A549 (cell line): ENCODE results near the gene MEGF9. TPM values are rescaled to one million over a fixed set of nuclear protein-coding genes. Genes with fewer than 3 reads are reported as not detected.

Experiments
- ATAC-seq, 2 experiments: fragments of 200-7000 bp in 1 of 2; fragments of >200 bp in 1 of 2; cut with Nextera tagmentation in 1 of 2; cut with Tn5 transposase in 1 of 2; 3 replicates each; pipeline versions ENCODE4 v1.8.0 to v1.9.1; 2018 to 2020; ENCODE audit warnings: mild to moderate bottlenecking in 1 of 2, moderate library complexity in 1 of 2
- CTCF ChIA-PET: fragments of 300-600 bp; sonication (Branson Sonifier 250); formaldehyde crosslinking; extraction: SDS; loops from one replicate; lab custom pipeline; 2021; ENCODE audit warnings: antibody characterized with exemption, inconsistent platforms; lab: Yijun Ruan, JAX
- POLR2A ChIA-PET: fragments of 350-600 bp; formaldehyde crosslinking; extraction: SDS; loops from one replicate; lab custom pipeline; 2021; ENCODE audit warnings: antibody characterized with exemption, inconsistent platforms; lab: Yijun Ruan, JAX
- DNase-seq, 2 experiments: peaks; one replicate each; pipeline versions ENCODE4 v3.0.0 to v3.0.0-alpha.2; 2011 to 2016; ENCODE audit warnings: low read depth in 1 of 2, low spot score in 1 of 2
- FAIRE-seq: peaks from 2 replicates; lab custom pipeline; 2011; peaks lifted over from hg19 to GRCh38; lab: Jason Lieb, UNC
- H3K27ac ChIP-seq, 2 experiments: fragments of >200 bp; sonication (Bioruptor Twin); formaldehyde crosslinking; 3 replicates each; pipeline ENCODE4 v1.5.1; 2016 to 2017
- H3K4me1 ChIP-seq: fragments of >200 bp; sonication (Bioruptor Twin); formaldehyde crosslinking; 3 replicates; pipeline ENCODE4 v1.6.1; 2016
- H3K4me2 ChIP-seq: fragments of >200 bp; sonication (Bioruptor Twin); formaldehyde crosslinking; 3 replicates; pipeline ENCODE4 v1.6.1; 2016
- H3K4me3 ChIP-seq: fragments of >200 bp; sonication (Bioruptor Twin); formaldehyde crosslinking; 3 replicates; pipeline ENCODE4 v1.5.1; 2016
- H3K9me3 ChIP-seq: fragments of >200 bp; sonication (Bioruptor Twin); formaldehyde crosslinking; 3 replicates; pipeline ENCODE4 v1.6.1; 2016
- CBX8 ChIP-seq: fragments of 200-600 bp; sonication (generic); IDR thresholded peaks from 2 replicates; pipeline ENCODE4 v1.6.1; 2016
- CEBPB ChIP-seq, 2 experiments: fragments of >200 bp in 1 of 2; sonication (Bioruptor Twin) in 1 of 2; formaldehyde crosslinking in 1 of 2; IDR thresholded peaks; 2 replicates each; pipeline ENCODE4 v1.6.1; 2012 to 2016
- CHD2 ChIP-seq: fragments of 150-350 bp; IDR thresholded peaks from 2 replicates; pipeline ENCODE4 v1.6.1; 2014; ENCODE audit warnings: low read length; ENCODE audit not compliant: partially characterized antibody
- CHD4 ChIP-seq: fragments of 200-600 bp; sonication (generic); IDR thresholded peaks from 2 replicates; pipeline ENCODE4 v1.6.1; 2016; ENCODE audit warnings: antibody characterized with exemption, mild to moderate bottlenecking, borderline replicate concordance
- EP300 ChIP-seq, 2 experiments: fragments of >200 bp; sonication (Bioruptor Twin); formaldehyde crosslinking; IDR thresholded peaks; 2 replicates in 1 of 2; 3 replicates in 1 of 2; pipeline ENCODE4 v1.6.1; 2016 to 2017
- FOSB ChIP-seq: fragments of 250-450 bp; sonication (Bioruptor Pico); IDR thresholded peaks from 2 replicates; pipeline ENCODE4 v1.5.0; 2020; ENCODE audit warnings: mild to moderate bottlenecking, moderate library complexity
- FOSL2 ChIP-seq, 2 experiments: fragments of 450-650 bp in 1 of 2; fragments of >200 bp in 1 of 2; sonication (Bioruptor Twin) in 1 of 2; formaldehyde crosslinking; IDR thresholded peaks; 2 replicates each; pipeline versions ENCODE4 v1.5.0 to v1.6.1; 2016 to 2020; ENCODE audit warnings: mild to moderate bottlenecking in 1 of 2, moderate library complexity in 1 of 2
- FOXS1 ChIP-seq: fragments of 250-450 bp; sonication (Bioruptor Pico); IDR thresholded peaks from 2 replicates; pipeline ENCODE4 v1.5.0; 2020; ENCODE audit warnings: mild to moderate bottlenecking, moderate library complexity
- GATA3 ChIP-seq: IDR thresholded peaks from 2 replicates; pipeline ENCODE4 v1.6.1; 2012; ENCODE audit warnings: borderline replicate concordance
- HES2 ChIP-seq: fragments of >200 bp; sonication (Bioruptor Twin); formaldehyde crosslinking; IDR thresholded peaks from 2 replicates; pipeline ENCODE4 v1.6.1; 2016
- HEYL ChIP-seq: fragments of 250-450 bp; sonication (Bioruptor Pico); IDR thresholded peaks from 2 replicates; pipeline ENCODE4 v1.8.0; 2021; ENCODE audit warnings: mild to moderate bottlenecking, moderate library complexity
- HOXB5 ChIP-seq: fragments of 250-450 bp; sonication (Bioruptor Pico); IDR thresholded peaks from 2 replicates; pipeline ENCODE4 v1.5.0; 2020; ENCODE audit warnings: mild to moderate bottlenecking, moderate library complexity
- JUNB ChIP-seq: fragments of >200 bp; sonication (Bioruptor Twin); formaldehyde crosslinking; IDR thresholded peaks from 2 replicates; pipeline ENCODE4 v1.6.1; 2016
- KDM1A ChIP-seq: fragments of 200-600 bp; sonication (generic); IDR thresholded peaks from 2 replicates; pipeline ENCODE4 v1.6.1; 2016; ENCODE audit warnings: low read depth, mild to moderate bottlenecking
- KDM5A ChIP-seq: fragments of 200-600 bp; sonication (generic); IDR thresholded peaks from 2 replicates; pipeline ENCODE4 v1.6.1; 2016; ENCODE audit warnings: antibody characterized with exemption, mild to moderate bottlenecking
- MAFK ChIP-seq: fragments of 450-650 bp; IDR thresholded peaks from 2 replicates; pipeline ENCODE4 v1.6.1; 2014; ENCODE audit not compliant: partially characterized antibody
- MAX ChIP-seq: IDR thresholded peaks from 2 replicates; pipeline ENCODE4 v1.6.1; 2012
- MYC ChIP-seq: IDR thresholded peaks from 2 replicates; pipeline ENCODE4 v1.6.1; 2012; ENCODE audit warnings: mild to moderate bottlenecking, inconsistent platforms, low read length, improper control_type of control experiment, borderline replicate concordance
- NPAS2 ChIP-seq: fragments of 250-450 bp; sonication (Bioruptor Pico); IDR thresholded peaks from 2 replicates; pipeline ENCODE4 v1.8.0; 2022; ENCODE audit warnings: mild to moderate bottlenecking, moderate library complexity, borderline replicate concordance
- NR3C1 ChIP-seq: fragments of >200 bp; sonication (Bioruptor Twin); formaldehyde crosslinking; IDR thresholded peaks from 3 replicates; pipeline ENCODE4 v1.6.1; 2017
- POLR2A ChIP-seq: IDR thresholded peaks from 2 replicates; pipeline ENCODE4 v1.6.1; 2012; ENCODE audit warnings: mild to moderate bottlenecking, low read length
- POLR2AphosphoS2 ChIP-seq: conservative IDR thresholded peaks from 2 replicates; pipeline ENCODE4 v1.6.1; 2012; ENCODE audit warnings: low read length, improper control_type of control experiment, inconsistent platforms
- RAD21 ChIP-seq, 2 experiments: fragments of >200 bp in 1 of 2; sonication (Bioruptor Twin) in 1 of 2; formaldehyde crosslinking in 1 of 2; IDR thresholded peaks in 1 of 2; conservative IDR thresholded peaks in 1 of 2; 2 replicates in 1 of 2; 3 replicates in 1 of 2; pipeline ENCODE4 v1.6.1; 2012 to 2018; ENCODE audit warnings: inconsistent platforms in 1 of 2
- RCOR1 ChIP-seq: fragments of 150-350 bp; IDR thresholded peaks from 2 replicates; pipeline ENCODE4 v1.6.1; 2014; ENCODE audit warnings: antibody characterized with exemption, low read length, low read depth
- RFX5 ChIP-seq: fragments of 450-650 bp; IDR thresholded peaks from 2 replicates; pipeline ENCODE4 v1.7.1; 2014; ENCODE audit warnings: antibody characterized with exemption, mild to moderate bottlenecking, moderate library complexity
- SMC3 ChIP-seq: fragments of >200 bp; sonication (Bioruptor Twin); formaldehyde crosslinking; IDR thresholded peaks from 3 replicates; pipeline ENCODE4 v1.6.1; 2018; ENCODE audit warnings: inconsistent platforms
- SREBF2 ChIP-seq: fragments of 450-650 bp; IDR thresholded peaks from 2 replicates; pipeline ENCODE4 v1.6.1; 2014; ENCODE audit warnings: mild to moderate bottlenecking, moderate library complexity
- ZC3H11A ChIP-seq: fragments of 450-650 bp; IDR thresholded peaks from 2 replicates; pipeline ENCODE4 v1.6.1; 2014; ENCODE audit warnings: antibody characterized with exemption, mild to moderate bottlenecking
- ZFP36 ChIP-seq: fragments of 450-650 bp; IDR thresholded peaks from 2 replicates; pipeline ENCODE4 v1.6.1; 2014; ENCODE audit warnings: borderline replicate concordance; ENCODE audit not compliant: partially characterized antibody
- WGBS: methylation state at CpG from one replicate; pipeline ENCODE4 v1.1.6; 2017; ENCODE audit errors: missing lambda C conversion rate; 5-methylcytosine and 5-hydroxymethylcytosine counted together
- polyA plus RNA-seq, 4 experiments: library from polyadenylated mRNA; depleted of rRNA in 3 of 4; stranded (reverse); fragments of >200 nt; fragmentation: RNase III in 1 of 4; extraction: RNeasy Plus Mini Kit Qiagen cat#74134 plus additional on column Dnase treatment in 1 of 4; gene quantifications; 2 replicates in 3 of 4; 3 replicates in 1 of 4; pipeline ENCODE4 v1.2.3, GENCODE V29; 2011 to 2017

Gene MEGF9
- polyA plus RNA-seq, 2 of the 4 experiments (the other 2 are of a cell fraction): 25.7 to 33.4 TPM

GRCh38 chr9:120608421-120608820 lies 105.8 kb downstream of the MEGF9 start:
- no peak overlapping the region for H3K4me3 ChIP-seq
- DNase-seq: no peak
- TF ChIP-seq EP300 (IDR thresholded peaks at IDR 0.05): no peak
- TF ChIP-seq POLR2A: no peak
- no peak for TF ChIP-seq MYC
- no peak for TF ChIP-seq KDM1A
- no peak for TF ChIP-seq SMC3
- TF ChIP-seq NPAS2 (CRISPR knock-in tag): no peak
- TF ChIP-seq HES2: no peak
- TF ChIP-seq RAD21 (conservative IDR thresholded peaks at IDR 0.05 in 1 of 2, IDR thresholded peaks at IDR 0.05 in 1 of 2): no peak
- TF ChIP-seq GATA3: no peak
- TF ChIP-seq JUNB: no peak
- TF ChIP-seq MAFK: no peak
- no peak for TF ChIP-seq CHD2
- TF ChIP-seq FOSB (CRISPR knock-in tag): no peak
- no peak for TF ChIP-seq SREBF2
- TF ChIP-seq ZFP36: no peak
- no peak for TF ChIP-seq FOXS1 (CRISPR knock-in tag)
- TF ChIP-seq, all 56 proteins: peak for 0
- Histone ChIP-seq H3K9me3 (no peaks in the 10 kb centered on the region), H3K4me2 (no peak overlapping the region), H3K4me1 (peaks cover 18% of the 10 kb centered on the region), H3K27ac (no peak overlapping the region)
- ChIA-PET CTCF (no interaction called here), POLR2A (no interaction called here)
- ATAC-seq (no peak), FAIRE-seq (no peak)

- 24% methylated on average over 1 of the region's 1 CpG for WGBS
- Histone ChIP-seq H3K9me3 (no peaks in the 10 kb centered on the region), H3K4me3 (no peak overlapping the region), H3K27ac (no peak overlapping the region), H3K4me2 (peak overlapping the region; percentile 12; the same call in 1 of the 3 replicates), H3K4me1 (peaks cover 12% of the 10 kb centered on the region)
- FAIRE-seq (no peak), ATAC-seq (peak in 1 of 2 experiments; percentile 63; a peak in 3 of 6 replicates), DNase-seq (no peak)
- POLR2A ChIA-PET: no interaction called here
- CTCF ChIA-PET: interaction anchor here (1.0 to 1.2 kb wide), 2 partner anchors 13 to 16 kb away, joined by 3 read pairs; no protein-coding TSS in a partner anchor
- TF ChIP-seq EP300 (IDR thresholded peaks at IDR 0.05) (no peak), FOSB (CRISPR knock-in tag) (no peak), GATA3 (no peak), HOXB5 (CRISPR knock-in tag) (no peak), POLR2AphosphoS2 (no peak), NR3C1 (no peak), CBX8 (no peak), HES2 (no peak), CEBPB (IDR thresholded peaks at IDR 0.05) (no peak), HEYL (CRISPR knock-in tag) (no peak), RCOR1 (no peak), FOSL2 (IDR thresholded peaks at IDR 0.05) (no peak), FOSL2 (CRISPR knock-in tag; IDR thresholded peaks at IDR 0.05) (no peak), RFX5 (no peak), CHD4 (no peak), ZC3H11A (no peak), KDM5A (no peak), MAX (no peak)
Observed at GRCh38 chr9:120603591-120603990, 110.7 kb downstream of the MEGF9 start.
